KBM-7 (cell line): ENCODE data around the gene NPSR1.

ENCODE experiments used
- DNase-seq: peaks from one replicate; pipeline ENCODE4 v3.0.0-alpha.2; 2015
- in situ Hi-C: fragments of 300-500 bp; cut with MboI; formaldehyde crosslinking; loops from 2 replicates; pipeline ENCODE4 v1.14.3; 2020; ENCODE audit warnings: low sequenced_read_pairs, low pct_unique_long_range_greater_than_20kb, mixed read lengths

The NPSR1 gene

DNA sequence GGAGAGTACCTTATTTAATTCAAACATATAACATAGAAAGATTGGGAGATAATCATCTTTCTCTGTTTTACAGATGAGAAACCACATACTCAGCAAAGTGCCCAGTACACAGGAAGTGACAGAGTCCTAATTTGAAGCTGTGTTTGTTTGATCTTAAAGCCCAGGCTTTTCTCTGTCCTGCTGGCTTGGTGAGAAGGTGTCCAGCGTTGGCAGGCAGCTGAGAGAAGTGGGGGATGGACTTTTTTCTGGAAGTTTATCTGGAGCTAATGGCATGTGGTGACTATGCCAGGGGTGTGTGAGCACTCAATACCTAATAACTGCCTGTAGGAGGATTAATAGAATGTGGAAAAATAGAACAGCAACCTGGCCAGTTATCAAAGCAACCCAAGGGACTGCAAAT is 60.8 kb downstream of the NPSR1 start:
- in situ Hi-C loops, result no loop called here

DNA sequence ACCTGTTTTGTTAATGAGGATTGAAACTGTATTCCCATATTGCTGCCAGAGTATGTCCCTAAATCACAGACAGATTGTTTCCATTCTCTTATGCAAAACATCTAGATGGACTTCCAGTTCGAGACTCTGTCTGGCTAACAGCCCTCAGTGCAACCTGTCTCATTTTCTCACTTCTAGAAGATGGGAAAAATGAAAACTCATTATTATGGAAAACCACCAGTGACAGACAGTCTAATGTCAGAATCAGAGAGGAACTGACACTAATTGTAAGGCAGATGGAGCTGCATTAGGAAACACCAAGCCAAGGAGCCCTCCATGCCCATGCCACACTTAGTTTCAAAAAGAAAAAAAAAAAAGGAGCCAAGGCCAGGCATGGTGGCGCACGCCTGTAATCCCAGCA is 61.6 kb downstream of the NPSR1 start:
- in situ Hi-C loops, result no loop called here
- DNase-seq, result no peak

More for the DNA sequence above, 60.8 kb downstream of the NPSR1 start:
- no peak for DNase-seq

DNA sequence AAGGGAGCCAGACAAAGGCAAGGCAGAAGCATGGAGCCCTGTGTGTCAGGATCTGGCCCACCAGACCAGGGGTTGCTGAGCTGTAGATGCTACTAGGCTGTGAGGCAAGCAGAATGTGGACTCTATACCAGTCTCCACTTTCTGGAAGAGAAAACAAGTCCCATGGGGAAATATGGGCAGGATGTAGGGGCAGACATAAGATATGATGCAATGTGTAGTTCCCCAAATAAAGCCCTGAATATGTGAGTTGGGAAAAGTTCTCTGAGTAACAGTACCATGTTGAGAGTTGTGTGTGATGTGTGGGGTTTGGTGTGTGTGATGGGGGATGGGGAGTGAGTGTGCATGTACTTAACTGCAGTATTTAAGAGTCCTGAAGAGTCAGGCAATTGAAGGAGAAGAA is 62.3 kb downstream of the NPSR1 start:
- DNase-seq, result no peak
- in situ Hi-C loops, result no loop called here

DNA sequence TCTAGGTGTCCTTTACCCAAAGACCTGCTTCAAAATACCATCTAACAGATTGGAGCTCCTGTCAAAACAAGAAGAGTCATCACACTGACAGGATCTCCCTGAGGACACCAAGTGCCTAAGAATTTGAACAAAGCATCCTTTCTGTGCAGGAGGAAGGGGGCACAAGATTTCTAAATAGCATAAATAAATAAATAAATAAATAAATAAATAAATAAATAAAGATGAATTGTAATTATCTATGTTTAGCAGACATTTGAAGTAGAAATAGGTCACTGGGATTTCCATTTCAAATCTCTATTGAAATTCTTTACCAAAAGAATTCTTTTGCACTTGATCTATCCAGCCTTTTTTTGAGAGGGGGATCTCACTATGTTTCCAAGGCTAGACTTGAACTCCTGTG is 65.3 kb downstream of the NPSR1 start:
- in situ Hi-C loops, result no loop called here
- no peak for DNase-seq

DNA sequence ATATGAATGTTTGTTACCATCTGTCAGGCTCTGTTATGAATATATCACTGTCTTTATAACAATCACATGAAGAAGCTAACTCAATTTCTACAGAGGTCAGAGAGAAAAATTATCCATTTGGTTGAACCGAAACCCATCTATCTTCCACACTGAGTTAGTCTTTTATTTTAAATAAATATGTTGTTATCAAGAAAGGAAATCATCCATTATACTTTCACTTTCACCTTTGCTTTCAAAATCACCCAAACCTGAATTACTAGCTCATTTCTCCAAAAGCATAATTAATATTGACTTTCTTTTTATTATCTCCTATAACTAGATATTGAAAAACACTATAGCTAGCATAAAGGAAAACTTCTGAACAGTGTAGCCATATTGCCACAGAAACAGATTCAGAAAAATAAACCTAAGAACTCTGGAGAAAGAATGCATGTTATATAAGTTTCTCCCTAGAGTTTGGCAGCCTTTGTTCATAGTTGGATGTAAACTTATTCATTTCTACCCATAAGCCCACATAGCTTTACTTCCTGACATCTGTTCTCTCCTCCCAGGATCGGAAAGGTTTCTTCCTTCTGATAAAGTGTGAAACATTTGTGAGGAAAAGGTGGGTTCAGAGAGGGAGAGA is 66.0 kb downstream of the NPSR1 start:
- no peak for DNase-seq
- in situ Hi-C loops, result no loop called here

DNA sequence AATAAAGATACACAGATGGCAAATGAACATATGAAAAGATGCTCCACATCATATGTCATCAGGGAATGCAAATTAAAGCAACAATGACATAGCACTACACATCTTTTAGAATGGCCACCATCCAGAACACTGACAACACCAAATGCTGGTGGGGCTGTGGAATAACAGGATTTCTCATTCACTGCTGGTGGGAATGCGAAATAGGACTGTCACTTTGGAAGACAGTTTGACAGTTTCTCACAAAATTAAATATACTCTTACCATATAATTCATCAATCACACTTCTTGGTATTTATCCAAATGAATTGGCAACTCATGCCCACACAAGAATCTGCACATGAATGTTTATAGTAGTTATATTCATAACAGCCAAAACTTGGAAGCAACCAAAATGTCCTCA is 68.2 kb downstream of the NPSR1 start:
- DNase-seq, result no peak
- in situ Hi-C loops, result no loop called here

DNA sequence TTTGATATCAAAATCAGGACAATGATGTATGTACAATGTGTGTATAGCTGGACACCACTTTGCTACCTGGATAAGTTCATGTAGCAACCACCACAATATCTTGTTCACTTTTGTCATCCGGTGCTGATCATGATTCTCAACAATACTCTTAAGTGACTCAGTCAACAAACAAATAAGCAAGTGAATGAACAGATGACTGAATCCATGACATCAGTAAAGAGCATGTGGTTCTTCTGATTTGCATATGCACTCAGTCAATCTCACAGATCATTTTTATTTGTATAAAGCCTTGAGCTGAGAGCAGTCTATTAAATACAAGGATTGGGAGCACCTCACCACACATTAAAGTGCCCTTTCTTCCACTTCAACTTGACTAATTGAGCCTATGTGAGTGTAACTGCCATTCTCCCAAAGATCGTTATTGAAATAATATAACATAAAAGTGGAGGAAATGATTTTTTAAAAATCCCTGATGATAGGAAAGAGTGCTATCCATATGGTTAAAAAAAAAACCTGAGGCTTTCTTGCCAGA is 69.5 kb downstream of the NPSR1 start:
- in situ Hi-C loops, result no loop called here
- DNase-seq, result no peak

DNA sequence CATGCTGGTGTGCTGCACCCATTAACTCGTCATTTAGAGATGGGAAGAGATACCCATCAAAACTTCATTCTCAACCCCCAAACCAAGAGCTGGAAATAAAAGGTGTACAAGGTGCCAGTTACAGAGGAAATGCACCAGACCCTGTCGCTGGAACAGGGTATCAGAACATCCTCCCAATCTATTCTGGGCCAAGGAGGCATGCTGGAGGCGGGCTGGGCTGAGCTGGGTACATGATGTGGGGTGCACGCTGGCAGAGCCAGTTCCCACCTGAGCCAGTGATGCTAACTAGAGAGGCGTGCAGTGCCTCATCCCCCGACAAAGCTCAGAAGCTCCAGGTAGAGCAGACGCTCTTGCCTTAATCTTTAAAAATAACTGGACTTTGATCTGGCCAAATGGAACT is 70.1 kb downstream of the NPSR1 start:
- no peak for DNase-seq
- in situ Hi-C loops, result no loop called here

DNA sequence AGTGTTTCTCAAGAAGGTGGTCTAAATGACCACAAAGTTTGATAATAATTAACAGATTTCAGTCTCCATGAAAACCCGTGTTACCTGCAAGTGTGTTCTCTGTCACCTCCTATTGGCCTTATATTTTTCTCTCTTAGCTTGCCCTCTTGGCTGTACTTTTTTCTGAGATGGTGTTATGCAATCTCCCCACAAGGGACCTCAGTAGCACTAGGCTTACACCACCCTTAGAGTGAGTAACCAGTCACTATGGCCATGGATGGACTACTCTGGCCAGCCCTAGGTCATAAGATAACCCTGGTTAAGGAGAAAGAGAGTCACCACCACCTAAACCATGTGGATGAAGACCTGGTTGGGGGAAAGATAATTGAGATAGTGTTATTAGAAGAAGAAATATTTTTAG is 76.8 kb downstream of the NPSR1 start:
- in situ Hi-C loops, result no loop called here
- DNase-seq, result no peak

DNA sequence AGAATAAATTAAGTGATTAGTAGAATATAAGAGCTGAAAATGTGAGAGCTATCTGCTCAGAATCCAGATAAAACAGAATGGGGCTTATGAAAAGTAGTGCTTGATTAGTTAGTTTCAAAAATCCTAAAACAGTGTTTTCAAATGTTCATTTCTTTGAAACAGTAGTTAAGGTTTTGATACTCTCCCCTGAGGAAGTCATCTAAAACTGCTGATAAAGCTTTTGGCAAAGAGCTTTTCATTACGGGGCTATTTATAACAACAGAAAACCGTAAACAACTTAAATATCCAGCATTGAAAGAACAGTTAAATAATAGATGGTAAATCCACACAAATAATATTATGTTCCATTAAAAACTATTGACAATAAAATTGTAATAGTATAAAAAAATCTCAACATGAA is 77.5 kb downstream of the NPSR1 start:
- in situ Hi-C loops, result no loop called here
- no peak for DNase-seq

DNA sequence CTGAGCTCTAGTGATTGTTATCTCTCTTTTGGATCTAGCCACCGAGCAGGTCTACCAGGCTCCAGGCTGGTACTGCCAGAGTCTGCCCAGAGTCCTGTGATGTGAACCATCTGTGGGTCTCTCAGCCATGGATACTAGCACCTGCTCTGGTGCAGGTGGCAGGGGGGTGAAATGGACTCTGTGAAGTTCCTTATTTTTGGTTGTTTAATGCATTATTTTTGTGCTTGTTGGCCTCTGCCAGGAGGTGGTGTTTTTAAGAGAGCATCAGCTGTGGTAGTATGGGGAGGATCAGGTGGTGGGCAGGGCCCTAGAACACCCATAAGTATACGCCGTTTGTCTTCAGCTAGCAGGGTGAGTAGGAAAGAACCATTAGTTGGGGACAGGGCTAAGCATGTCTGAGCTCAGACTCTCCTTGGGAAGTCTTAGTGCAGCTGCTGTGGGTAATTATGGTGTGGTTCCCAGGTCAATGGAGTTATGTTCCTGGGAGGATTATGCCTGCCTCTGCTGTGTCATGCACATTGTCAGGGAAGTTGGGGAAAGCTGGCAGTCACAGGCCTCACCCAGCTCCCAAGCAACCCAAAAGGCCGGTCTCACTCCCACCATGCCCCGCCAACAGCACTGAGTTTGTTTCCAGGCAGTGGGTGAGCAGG is 81.8 kb downstream of the NPSR1 start:
- in situ Hi-C loops, result no loop called here
- DNase-seq, result no peak

DNA sequence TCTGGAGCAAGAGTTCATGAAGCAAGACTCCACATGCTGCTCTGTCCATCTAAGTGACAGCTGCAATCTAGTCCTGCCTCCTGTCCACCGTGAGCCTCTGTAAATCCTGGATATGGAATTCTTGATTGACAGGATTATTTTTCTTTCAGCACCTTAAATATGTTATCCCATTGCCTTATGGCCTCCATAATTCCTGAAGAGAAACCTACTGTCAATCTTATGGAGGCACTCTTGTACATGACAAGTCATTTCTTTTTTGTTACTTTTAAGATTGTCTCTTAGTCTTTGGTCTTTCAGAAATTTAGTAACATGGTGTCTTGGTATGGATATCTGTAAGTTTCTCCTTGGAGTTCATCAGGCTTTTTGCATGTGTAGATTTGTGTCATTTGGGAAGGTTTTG is 82.8 kb downstream of the NPSR1 start:
- in situ Hi-C loops, result no loop called here
- no peak for DNase-seq

DNA sequence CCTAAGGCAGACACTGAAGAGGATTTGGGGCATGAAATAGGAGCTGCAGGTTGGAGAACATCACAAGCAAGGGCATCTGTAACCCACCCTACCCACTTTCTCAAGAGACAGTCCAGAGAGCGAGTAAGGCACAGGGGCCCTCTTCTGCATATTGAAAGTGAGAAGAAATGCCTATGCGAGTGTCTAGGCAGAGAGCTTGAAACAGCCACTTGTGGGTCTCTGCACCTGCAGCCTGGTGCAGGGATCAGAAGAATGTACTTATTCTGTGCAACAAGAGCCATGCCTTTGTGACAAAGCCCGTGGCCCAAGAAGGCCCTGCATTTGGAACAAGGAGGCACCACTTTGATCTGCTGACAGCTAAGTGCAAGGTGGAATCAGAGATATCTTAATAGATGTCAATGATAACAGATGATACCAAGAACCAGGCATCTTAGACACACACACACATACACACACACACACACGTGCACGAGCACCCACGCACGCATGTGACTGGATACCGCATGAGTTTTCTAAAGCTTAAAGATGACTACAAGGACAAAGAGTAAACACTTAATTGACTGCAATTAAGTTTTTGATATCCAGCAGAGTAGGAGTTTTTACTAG is 89.3 kb downstream of the NPSR1 start:
- DNase-seq, result no peak
- in situ Hi-C loops, result no loop called here

DNA sequence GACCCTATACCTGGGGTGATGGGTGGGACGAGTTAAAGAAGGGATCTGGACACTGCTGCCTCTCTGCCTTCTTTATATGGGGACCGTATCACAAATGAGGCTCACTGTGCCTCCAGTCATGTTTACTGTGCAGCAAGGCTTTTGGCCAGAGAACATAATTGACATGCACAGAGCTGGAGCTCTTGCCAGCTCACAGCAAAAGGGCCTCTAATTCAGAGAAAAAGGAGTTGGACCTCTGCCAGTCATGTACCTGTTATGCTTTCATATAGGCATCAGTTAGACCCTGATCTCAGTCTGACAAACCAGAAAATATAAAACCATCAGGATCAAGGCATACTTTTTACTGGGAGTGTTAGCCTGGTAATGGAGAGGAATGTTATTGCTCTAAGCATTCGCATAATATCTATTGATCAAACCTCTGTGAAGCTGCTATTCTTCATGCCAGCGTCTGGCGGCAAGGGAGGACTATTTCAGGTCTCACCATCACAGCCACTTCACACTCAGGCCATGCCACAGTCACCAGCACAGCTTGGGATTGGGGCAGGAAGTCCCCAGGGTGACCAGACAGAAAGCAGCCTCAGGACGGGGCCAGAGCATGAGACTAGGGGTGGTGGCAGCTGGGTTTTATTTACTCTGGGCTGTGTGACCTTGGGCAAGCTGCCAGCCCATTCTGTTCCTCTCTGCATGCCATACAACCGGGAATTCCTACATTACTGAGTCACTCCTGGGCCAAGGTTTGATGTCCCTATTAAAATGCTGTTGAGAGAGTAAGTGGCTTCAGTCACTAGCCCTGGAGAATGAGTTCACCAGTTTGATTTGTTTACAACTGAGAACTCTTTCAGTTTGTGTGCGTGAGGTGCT is 90.1 kb downstream of the NPSR1 start:
- in situ Hi-C loops, result no loop called here
- DNase-seq, result no peak

DNA sequence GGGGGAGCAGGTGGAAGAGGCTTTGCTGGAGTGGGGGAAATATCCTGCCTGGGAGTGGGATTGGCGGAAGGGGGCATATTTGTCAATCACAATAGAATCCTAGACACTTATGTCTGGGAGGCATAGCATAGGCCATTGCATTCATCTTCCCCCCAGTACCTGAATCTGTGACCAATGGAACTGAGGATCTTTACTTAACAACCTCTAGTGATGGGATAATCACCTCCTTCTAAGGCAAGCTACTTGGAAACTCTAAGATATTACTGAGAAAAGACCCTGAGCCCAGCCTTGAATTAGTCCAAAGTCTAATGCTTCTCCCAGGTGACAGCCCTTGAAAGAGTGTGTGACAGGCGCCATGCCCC is 90.7 kb downstream of the NPSR1 start:
- no peak for DNase-seq
- in situ Hi-C loops, result no loop called here

DNA sequence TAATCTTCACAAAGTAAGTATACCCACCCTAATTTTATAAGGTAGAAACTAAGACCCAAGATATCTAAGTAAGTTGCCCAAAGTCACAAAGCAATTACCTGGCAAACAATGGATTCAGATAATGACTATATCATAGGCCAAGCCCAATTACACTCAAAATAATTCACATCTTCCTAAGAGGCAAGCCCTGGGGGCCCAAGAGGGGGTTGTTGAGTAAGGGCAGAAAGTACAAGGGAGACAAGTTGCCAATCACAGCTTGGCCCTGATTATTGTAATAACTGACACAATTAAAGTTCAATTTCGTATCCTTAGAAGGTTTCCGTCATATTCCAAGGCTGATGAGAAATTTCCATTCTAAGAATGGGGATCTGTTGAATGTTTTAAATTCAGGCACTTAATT is 91.4 kb downstream of the NPSR1 start:
- in situ Hi-C loops, result no loop called here
- DNase-seq, result no peak

DNA sequence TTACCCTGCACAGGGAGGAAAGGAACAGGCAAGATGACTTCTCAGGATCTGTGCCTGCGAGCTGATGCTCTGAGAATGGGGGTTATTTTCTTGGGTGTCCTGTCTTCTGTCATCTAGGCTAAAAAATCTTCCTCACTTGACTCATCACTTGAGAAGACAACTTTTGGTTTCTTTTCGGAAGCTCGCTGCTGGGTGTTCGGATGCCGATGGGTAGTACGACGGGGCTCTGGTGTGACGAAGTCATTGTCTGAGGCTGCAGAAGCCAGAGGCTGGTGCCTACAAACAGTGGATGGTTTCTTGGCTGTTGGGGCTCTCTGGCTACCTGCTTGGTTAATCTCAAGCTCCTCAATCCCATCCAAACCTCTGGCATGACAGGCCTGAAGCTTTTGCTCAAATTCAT is 92.2 kb downstream of the NPSR1 start:
- in situ Hi-C loops, result no loop called here
- no peak for DNase-seq

DNA sequence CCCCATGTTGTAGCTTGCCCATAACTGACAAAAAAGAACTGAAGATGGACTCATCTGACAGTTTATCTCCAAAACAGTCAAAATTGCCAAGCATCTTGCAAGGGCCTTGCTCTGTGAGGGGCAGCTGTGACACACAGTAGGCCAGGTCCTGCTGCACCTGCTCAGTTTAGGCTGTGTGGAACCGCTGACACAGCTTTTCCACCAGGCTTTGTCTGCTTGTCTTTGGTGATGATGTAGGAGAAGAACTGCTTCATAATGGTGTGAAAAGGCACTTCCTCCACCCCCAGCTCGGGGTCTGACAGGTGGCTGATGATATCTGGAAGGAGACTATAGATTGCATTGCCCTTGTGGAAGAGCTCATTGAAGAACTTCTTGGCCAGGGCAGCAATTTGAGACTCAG is 92.6 kb downstream of the NPSR1 start:
- no peak for DNase-seq
- in situ Hi-C loops, result no loop called here

DNA sequence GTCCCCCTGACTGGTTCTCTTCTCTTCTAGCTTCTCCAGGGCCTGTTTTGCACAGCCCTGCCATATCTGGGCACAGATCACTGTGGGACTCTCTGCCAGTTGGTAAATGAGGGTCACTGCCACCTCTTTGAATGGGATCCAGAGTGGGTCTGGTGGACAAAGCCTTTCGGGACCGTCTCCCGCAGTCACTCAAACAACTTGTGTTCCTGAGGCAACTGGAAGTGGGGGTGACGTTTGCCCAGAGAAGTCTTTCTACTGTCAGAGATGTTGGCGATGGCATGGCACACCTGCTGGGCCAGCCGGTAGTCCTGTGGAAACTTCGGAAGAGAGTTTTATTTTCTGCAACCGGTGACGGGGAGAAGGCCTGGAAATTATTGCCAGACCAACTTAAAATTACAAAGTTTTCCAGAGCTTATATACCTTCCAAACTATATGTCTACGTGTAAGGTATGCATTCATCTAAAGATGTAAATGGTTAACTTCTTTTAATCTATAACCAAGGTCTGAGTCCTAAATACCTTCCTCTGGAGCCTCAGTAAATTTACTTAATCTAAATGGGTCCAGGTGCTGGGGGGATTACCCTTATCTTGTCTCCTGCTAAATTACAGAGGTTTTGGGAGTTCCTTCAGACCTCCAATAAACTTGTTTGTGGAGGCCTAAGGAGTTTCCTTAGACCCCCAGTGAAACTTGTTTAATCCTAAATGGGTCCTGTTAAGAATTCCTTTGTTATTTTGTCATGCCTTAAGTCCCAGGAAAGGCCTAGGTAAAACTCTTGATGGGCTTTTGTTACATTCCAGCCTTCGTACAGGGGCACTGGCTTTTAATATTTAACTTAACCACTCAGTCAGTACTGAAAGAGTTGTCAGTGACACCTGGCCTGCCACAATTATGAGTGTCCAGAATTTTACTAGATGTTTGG is 94.0 kb downstream of the NPSR1 start:
- in situ Hi-C loops, result no loop called here
- no peak for DNase-seq
